C4-2B (cell line): Measurements from ENCODE around the gene KAT2B.
"Not testable (repeated sequence)": the region's sequence is repeated elsewhere in the genome, so short reads cannot be mapped to it uniquely, and the experiment has no call there.

Source experiments
- H3K27ac ChIP-seq: fragments of 450-650 bp; 2 replicates; pipeline ENCODE4 v1.5.1; 2017
- CTCF ChIP-seq: fragments of 450-650 bp; conservative IDR thresholded peaks from 2 replicates; pipeline ENCODE4 v1.5.1; 2017; ENCODE audit warnings: mild to moderate bottlenecking
- ZFX ChIP-seq: fragments of 450-650 bp; IDR thresholded peaks from 2 replicates; pipeline ENCODE4 v1.6.1; 2017

Gene KAT2B

GRCh38 chr3:20043825-20044224, 3.6 kb downstream of the KAT2B start:
- no peak for TF ChIP-seq ZFX
- no peak for TF ChIP-seq CTCF
- H3K27ac ChIP-seq, result no peak overlapping the region

GRCh38 chr3:20045141-20045540, 4.9 kb downstream of the KAT2B start:
- H3K27ac ChIP-seq, result not testable (repeated sequence)

GRCh38 chr3:20046556-20046955, 6.3 kb downstream of the KAT2B start:
- no peak for TF ChIP-seq CTCF
- TF ChIP-seq ZFX, result no peak
- no peak overlapping the region for H3K27ac ChIP-seq

- H3K27ac ChIP-seq, result no peak overlapping the region
- no peak for TF ChIP-seq CTCF
- TF ChIP-seq ZFX, result no peak
These were observed 7.1 kb downstream of the KAT2B start for GRCh38 chr3:20047341-20047779.

- no peak overlapping the region for H3K27ac ChIP-seq
- TF ChIP-seq CTCF (no peak), ZFX (no peak)
These were observed 8.0 kb downstream of the KAT2B start for GRCh38 chr3:20047976-20048883.

- no peak overlapping the region for H3K27ac ChIP-seq
- TF ChIP-seq CTCF (no peak), ZFX (no peak)
These were observed 11.0 kb downstream of the KAT2B start for GRCh38 chr3:20051123-20051806.

GRCh38 chr3:20052851-20053250, 12.6 kb downstream of the KAT2B start:
- no peak overlapping the region for H3K27ac ChIP-seq
- TF ChIP-seq CTCF (no peak), ZFX (no peak)
